Measurements from ENCODE around the gene ELN. TPM values are rescaled to one million over a fixed set of nuclear protein-coding genes. Genes with fewer than 3 reads are reported as not detected.

Gene ELN
- total RNA-seq, 1 experiment from 2014 or later = 0.37 TPM

DNA sequence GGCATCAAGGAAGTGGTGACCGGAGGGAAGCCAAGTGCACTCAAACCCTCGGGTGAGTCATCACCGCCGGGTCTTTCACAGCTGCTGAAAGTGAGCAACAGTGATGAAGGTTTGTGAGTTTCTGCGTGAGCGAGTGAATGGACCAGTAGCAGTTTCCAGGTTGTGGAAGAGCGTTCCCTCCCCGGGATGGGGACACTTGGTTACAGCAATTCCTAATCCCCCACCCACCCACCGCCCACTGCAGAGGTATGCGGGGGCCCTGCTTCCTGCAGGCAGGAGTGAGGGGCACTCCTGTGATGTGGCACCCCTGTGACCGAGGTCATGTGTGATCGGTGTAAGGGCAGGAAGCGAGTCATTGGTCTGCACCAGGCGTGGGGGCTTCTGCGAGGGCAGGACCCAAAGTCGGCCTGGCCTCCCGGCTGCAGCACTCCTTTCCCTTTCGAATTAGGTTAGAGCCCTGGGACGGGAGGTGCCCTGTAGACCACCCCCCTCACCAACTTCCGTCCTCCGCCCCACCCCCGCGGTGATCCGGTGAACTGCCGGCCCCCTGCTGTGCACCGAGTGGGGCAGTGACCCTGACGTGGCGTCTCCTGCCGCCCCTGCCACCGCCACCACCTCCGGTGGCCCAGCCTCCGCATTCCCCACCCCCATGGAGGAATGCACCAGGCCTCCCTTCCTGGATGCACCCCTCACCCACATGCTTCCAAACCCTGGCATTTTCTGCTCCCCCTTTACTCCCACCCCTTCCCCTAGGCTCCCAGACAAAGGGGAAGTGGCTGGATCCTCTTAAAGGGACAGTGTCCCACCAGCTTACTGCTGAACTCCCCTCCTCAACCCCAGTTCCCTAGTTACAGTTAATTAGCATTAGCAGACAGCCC lies 66.5 kb downstream of the ELN start:
- Histone ChIP-seq H2AK5ac (ENCODE audit: insufficient read length, low read length) (no peak overlapping the region), H3K23ac (ENCODE audit: insufficient read length, low read depth, low read length) (no peak overlapping the region), H3K79me1 (ENCODE audit: insufficient read depth, low read depth, low read length, poor library complexity, severe bottlenecking) (no peaks in the 10 kb centered on the region), H3K4me1 (ENCODE audit: insufficient read depth, low read length) (peaks cover 6% of the 10 kb centered on the region; the same call in 1 of the 2 replicates), H3T11ph (ENCODE audit: low read length) (no peak overlapping the region), H4K8ac (replicated peaks; ENCODE audit: insufficient read length, low read depth, low read length) (no peak overlapping the region), H3K9ac (ENCODE audit: extremely low read depth, insufficient read length, low read length) (no peak overlapping the region), H3K27me3 (ENCODE audit: insufficient read depth, low read length) (no peaks in the 10 kb centered on the region), H2BK120ac (ENCODE audit: low read depth, low read length, poor library complexity, severe bottlenecking) (no peak overlapping the region), H2BK5ac (ENCODE audit: insufficient read length, low read length) (no peak overlapping the region), H2BK20ac (ENCODE audit: low read depth, low read length, poor library complexity, severe bottlenecking) (no peak overlapping the region), H3K18ac (ENCODE audit: insufficient read length, low read depth, low read length) (no peak overlapping the region), H3K9me3 (ENCODE audit: control insufficient read depth, low read depth, low read length) (no peaks in the 10 kb centered on the region), H4K91ac (ENCODE audit: insufficient read length, low read depth, low read length) (no peak overlapping the region), H4K20me1 (ENCODE audit: control insufficient read depth, insufficient read depth, insufficient read length) (no peaks in the 10 kb centered on the region), H3K23me2 (ENCODE audit: insufficient read length, low read depth, low read length, poor library complexity, severe bottlenecking) (peaks cover 3% of the 10 kb centered on the region), H4K5ac (ENCODE audit: insufficient read length, low read depth, low read length) (no peak overlapping the region), H3K79me2 (ENCODE audit: insufficient read depth, low read length) (no peaks in the 10 kb centered on the region), H2AFZ (ENCODE audit: low read length) (no peak overlapping the region), H2BK12ac (ENCODE audit: insufficient read length, low read depth, low read length) (no peak overlapping the region), H3K14ac (ENCODE audit: insufficient read depth, low read length) (no peak overlapping the region), H2BK15ac (ENCODE audit: low read depth, low read length) (no peak overlapping the region), H3K56ac (ENCODE audit: insufficient read length, low read depth, low read length) (no peak overlapping the region), H3K4me2 (ENCODE audit: insufficient read depth, insufficient read length, low read length) (peak overlapping the region; percentile 33), H3K4ac (ENCODE audit: low read depth, low read length) (no peak overlapping the region), H3K27ac (ENCODE audit: insufficient read length, low read depth, low read length) (no peak overlapping the region)
- peaks cover 26% of the 10 kb centered on the region in 2 experiments for H3K4me1 Mint-ChIP-seq
- WGBS (ENCODE audit: extremely low coverage, insufficient read length, low lambda C conversion rate) = no CpG with 5 or more reads among the region's 32 CpGs
- H3K27me3 Mint-ChIP-seq (ENCODE audit: low read depth) = no peaks in the 10 kb centered on the region
- H3K9me3 Mint-ChIP-seq = peaks cover 9 to 12% of the 10 kb centered on the region in 2 experiments
- peak overlapping the region; percentile 95 to 97 (median 95) for H3K27ac Mint-ChIP-seq
- DNase-seq = peak; percentile 85
- TF ChIP-seq, protein P1, sequence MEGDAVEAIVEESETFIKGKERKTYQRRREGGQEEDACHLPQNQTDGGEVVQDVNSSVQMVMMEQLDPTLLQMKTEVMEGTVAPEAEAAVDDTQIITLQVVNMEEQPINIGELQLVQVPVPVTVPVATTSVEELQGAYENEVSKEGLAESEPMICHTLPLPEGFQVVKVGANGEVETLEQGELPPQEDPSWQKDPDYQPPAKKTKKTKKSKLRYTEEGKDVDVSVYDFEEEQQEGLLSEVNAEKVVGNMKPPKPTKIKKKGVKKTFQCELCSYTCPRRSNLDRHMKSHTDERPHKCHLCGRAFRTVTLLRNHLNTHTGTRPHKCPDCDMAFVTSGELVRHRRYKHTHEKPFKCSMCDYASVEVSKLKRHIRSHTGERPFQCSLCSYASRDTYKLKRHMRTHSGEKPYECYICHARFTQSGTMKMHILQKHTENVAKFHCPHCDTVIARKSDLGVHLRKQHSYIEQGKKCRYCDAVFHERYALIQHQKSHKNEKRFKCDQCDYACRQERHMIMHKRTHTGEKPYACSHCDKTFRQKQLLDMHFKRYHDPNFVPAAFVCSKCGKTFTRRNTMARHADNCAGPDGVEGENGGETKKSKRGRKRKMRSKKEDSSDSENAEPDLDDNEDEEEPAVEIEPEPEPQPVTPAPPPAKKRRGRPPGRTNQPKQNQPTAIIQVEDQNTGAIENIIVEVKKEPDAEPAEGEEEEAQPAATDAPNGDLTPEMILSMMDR (conservative IDR thresholded peaks at IDR 0.05) = no peak
- H3K4me3 Mint-ChIP-seq = peak overlapping the region; percentile 49 to 77
- peaks cover 31 to 37% (median 37%) of the 10 kb centered on the region in 3 experiments for H3K36me3 Mint-ChIP-seq (ENCODE audit: insufficient read depth in 1 of 3, low read depth in 3 of 3)
